Activated naive CD4-positive, alpha-beta T cell treated with anti-CD3 and anti-CD28 coated beads, Interleukin-2, amount 50 U/mL, for 16 hours (primary cell): ENCODE data around the gene CREB5.
"Not testable (repeated sequence)": the region's sequence is repeated elsewhere in the genome, so short reads cannot be mapped to it uniquely, and the experiment has no call there.

Source experiments
- DNase-seq: peaks from one replicate; pipeline ENCODE4 v3.0.0-alpha.2; 2020

The CREB5 gene

DNA sequence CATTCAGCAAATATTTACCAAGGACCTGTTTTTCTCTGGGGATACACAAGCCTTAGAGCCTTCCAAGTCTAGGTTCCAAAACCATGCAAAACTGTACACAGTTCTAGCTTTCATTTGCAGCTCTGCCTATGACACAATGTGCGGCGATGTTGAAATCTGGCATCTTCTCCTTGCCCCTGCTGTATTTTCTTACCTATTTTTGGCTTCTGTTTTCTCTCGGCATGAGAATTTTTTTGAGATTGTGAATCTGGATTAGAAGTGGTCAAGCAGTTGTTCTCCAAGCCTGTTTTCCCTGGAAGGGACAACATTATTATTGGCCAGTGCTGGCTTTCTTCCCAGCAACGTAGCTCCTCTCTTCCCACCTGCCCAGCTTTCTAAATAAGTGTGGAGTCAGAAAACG is 176.3 kb downstream of the CREB5 start:
- no peak for DNase-seq

DNA sequence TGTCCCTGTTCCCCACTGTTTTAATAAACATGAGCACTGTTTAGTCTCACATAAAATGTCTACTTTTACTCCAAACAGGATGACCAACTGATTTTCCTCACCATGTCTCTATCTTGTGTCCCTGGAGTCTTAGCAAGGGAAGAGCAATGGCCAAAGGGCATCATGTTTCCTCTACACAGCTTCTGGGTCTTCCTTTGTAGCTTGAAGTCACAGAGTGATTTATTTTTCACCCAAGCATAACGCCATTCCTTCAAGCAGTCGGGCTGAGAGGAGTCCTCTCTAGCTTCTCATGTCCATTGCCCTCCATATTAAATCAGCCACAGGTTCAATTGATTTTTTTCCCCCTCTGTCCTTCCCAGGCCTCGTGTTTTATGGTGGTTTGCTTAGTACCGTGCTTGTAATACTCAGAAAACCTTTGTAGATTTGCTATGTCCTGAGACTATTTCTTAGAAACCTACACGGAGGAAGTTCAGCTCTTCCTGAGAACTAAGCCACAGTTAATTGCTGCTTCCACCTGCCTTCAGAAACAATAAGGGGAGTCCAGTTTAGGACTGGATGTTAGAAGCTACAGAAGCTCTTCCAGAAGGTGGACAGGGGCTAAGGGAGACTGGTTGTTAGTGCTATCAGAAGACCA is 178.8 kb downstream of the CREB5 start:
- no peak for DNase-seq

DNA sequence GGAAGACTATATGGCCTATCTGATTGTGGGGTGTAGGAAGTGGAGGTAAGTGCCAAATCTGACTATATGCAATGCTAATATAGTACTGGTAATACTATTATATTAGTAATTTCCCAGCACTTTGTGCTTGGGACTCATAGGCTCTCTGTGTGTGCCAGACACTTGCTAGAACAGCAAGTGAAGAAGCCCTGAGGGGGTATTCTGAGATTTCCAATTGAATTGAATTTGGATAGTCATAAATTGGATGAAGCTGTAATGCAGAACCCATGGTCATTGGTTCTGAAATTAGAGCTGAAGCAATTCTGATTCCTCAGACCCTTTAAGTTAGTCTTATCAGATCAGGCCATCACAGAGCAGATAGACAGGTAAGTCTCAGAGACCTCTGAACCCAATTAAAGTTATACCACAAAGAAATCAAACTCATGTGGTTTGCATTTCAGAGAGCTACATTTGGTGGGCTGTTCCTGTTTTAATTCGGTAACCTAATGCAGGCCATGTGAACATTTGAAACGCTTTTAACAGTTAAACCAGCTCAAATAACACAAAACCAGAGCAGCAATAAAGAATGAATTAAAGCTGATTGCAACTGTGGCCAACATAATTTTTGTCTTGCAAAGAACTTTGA is 179.5 kb downstream of the CREB5 start:
- no peak for DNase-seq

DNA sequence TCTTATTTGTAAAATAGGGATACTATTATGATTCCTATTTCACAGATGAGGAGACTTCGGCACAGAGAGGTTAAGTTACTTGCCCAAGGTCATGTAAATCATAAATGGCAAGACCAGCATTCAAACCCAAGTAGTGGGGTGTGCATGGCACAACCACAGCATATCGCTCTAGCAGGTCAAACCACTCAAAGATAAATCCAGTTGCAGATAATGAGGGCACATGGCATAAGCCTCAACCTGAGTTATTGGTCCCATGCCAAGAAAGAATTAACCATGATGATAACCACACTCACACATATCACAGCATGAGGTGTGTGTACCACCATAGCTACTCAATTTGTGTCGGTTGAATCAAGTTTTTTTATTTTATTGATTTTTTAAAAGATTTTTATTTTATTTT is 180.5 kb downstream of the CREB5 start:
- DNase-seq = no peak

DNA sequence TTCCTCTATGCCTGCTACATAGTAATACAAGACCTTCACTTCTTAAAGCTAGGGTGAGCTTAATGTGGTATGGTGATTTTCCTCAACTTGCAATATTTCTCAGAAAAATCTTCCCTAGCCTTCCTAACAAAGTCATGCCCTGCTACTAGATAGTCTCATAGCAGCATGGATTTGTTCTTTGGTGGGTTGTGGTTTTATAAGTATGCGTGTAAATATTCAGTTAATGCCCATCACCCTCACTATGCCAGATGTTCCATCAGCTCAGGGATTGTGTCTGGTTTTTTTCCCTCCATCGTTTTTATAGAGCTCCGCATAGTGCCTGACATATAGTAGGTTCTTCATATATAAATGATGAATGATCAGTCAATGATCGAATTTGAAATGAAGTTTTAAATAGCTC is 182.8 kb downstream of the CREB5 start:
- no peak for DNase-seq

DNA sequence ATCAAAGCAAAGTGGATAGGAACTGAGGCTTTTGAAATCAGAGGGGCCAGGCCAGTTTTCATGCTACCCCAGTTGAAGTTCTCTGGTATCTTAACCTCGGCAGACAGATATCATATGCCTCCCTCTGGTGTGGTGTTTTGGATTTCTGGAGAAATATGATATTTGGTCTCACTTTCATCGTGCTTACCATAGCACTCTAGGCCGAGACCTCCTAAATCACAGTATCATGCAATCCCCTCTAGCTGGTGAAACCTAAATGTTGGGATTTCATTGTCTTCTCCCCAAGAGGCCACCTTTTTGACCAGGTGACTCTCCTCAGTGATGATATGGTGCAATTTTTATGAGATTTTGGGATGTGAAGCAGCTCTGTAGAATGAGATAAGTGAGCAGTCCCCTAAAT is 183.5 kb downstream of the CREB5 start:
- no peak for DNase-seq

DNA sequence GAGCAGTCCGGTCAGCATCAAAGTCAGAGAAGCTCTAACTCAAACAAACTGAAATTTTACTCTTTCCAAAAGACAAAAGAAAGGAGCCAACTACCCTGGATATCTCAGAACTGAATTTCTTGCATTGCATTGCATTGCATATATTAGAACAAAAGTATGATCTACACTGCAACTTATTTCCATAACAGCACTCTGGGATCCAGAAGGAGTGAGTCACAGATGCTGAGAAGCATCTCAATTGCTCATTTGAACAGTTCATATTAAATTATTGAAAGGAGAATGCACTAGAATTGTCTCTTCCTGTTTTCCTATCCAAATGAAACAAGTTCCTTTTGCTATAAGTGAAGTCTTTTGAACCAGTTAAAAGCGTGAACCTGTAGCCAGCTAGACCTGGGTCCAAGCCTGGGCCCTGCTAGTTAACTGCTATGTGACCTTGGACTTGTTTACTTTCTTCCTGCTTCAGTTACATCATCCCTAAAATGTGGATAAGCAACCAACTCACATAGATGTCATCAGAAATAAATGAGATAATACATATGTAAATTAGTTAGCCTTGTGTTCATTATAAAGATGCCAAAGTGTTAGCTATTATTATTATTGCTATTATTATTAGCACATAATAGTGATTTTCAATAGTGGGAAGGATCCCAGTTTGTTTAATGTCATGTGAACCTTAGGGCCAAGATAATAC is 184.1 kb downstream of the CREB5 start:
- DNase-seq = no peak

DNA sequence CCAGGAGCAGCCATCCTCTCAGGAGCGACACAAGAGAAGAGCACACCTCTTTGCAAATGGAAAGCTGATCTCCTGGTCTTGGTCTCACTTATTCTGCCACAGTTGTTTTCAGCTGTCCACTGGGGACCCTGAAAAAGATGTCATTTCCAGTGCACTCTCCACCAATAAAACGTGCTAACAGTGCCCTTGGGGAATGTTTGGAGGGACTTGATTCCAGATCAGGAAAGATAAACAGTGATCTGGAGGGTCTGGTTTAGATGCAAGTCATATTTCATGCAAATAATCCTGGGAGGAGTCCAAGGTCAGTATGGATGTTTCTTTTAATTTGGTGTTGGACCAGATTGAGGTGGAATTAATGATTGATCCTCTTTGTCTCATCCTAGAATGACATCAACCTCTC is 185.0 kb downstream of the CREB5 start:
- DNase-seq = no peak

DNA sequence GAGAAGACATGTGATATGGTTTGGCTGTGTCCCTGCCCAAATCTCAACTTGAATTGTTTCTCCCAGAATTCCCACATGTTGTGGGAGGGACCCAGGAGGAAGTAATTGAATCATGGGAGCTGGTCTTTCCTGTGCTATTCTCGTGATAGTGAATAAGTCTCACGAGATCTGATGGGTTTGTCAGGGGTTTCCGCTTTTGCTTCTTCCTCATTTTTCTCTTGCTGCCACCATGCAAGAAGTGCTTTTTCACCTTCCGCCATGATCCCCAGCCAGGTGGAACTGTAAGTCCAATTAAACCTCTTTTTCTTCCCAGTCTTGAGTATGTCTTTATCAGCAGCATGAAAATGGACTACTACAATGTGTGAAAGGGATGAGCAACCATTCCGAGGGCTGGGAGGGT is 185.7 kb downstream of the CREB5 start:
- not testable (repeated sequence) for DNase-seq

DNA sequence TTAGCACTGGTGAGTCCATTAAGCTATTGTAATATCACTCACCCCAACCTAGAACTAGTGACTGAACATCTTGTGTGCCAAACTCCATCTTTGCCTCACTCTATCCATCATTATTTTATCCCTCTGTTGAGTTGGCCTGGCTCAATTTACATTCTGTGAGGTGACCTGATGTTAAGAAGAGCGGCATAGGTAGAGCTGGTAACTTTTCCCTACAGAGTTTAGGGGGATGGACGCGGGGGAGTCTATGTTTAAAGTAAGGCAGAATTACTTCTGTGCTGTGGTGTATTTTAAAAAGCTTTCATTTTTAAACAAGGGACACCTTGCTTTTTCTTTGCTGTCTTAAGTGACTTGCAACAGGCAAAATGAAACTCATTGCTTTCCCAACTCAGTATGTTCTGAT is 186.3 kb downstream of the CREB5 start:
- DNase-seq = no peak

DNA sequence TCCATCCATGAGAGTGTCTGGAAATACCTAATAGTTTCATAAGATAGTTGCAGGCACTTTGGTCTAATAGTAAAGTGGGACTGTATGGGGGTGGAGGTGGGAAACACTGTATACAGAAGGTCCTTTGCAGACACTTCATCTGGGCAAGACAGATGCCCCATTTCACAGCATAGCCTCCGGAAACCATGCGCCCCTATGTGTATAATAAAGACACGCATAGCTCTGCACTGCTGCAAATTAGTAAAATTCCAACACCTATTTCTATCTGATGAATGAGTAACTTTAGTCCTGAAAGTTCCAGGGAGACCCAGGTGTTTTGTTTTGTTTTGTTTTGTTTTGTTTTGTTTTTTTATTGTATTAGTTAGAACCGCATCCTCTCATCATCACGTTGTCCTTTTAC is 187.1 kb downstream of the CREB5 start:
- DNase-seq = no peak

DNA sequence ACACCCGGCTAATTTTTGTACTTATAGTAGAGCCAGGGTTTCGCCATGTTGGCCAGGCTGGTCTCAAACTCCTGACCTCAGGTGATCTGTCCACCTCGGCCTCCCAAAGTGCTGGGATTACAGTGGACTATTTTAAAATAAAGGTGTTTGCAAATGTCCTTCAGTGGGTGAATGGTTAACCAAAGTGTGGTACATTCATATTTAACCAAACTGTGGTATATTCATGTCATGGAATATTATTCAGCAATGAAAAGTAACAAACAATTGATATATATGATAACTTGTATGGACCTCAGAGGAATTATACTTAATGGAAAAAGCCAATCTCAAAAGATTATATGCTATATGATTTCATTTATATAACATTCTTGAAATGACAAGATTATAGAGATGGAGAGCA is 190.0 kb downstream of the CREB5 start:
- no peak for DNase-seq

DNA sequence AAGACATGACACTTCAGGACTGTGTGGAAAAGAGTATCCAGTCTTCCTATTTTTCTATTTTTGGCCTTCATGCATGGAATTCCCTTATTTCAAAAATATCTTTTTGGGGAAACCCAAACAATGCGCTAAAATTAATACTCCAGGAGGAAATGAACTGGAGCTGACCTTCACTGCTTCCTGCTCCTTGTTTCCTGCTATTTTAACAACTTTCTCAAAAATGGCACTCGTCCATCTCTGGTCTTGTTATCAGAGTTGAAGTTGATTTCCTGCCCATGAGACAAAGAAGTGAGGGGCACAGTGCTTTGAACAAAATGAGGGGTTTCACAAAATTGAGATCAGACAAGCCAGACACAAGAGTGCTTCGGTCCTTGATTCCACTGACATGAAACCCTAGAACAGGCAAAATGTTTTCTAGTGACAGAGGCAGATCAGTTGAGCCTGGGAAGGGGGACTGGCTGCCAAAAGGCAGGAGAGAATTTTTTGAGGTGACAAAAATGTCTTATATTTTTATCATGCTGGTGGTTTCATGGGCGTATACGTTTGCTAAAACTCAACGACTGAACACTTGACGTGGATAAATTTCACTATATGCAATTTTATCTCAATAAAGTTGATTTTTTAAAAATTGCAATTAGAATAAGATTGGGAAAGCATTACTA is 193.2 kb downstream of the CREB5 start:
- DNase-seq = no peak

DNA sequence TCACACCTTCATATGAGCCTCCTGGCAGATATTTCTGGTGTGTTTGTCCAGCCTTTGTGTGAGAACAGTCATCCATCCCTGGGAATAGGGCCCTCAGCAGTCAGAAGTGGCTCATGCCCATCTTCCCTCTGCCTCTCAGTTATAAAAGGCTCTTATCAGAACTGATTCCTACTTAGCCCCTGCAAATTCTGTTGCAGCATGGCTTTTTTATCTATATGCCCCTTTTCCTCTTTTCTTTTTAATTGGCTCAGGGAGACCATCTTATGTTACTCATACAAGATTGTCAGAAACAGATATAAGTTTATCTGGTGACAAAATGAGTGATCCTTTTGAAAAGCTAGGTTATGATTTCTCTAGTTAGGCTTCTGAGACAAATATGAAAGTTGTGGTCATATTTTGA is 194.1 kb downstream of the CREB5 start:
- DNase-seq = no peak

DNA sequence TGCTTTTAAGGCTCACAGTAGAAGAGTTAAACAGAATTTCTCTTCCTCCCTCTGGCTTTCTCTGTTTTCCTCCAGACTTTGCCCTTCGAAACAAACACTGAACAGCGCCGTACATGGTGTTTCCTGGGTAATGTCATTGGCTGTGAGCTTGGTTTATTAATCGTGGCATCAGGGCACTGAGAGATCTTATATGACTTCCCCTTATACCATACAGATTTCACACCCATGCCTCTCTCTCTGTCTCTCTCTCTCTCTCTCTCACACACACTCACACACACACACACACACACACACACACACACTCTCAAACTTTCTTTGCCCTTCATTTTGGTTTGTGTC is 195.5 kb downstream of the CREB5 start:
- no peak for DNase-seq

DNA sequence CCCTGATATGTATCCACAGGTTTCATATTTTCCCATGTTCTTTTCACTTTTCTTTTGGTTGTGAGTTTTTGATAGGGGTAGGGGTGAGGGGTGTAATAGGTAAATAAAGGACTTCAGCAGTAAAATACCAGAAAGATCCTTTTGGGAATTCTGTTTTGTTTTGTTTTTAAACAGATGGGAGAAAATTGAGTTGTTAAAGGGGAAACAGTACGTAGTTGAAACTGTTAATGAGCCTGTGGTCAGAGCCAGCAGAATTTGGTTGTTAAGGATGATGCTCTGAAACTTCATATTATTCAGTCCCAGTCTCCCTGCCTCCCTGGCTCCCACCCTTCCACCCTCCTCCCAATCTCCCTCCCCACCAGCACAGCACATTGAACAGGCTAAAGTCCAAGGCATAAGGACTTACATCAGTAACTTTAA is 195.9 kb downstream of the CREB5 start:
- no peak for DNase-seq

DNA sequence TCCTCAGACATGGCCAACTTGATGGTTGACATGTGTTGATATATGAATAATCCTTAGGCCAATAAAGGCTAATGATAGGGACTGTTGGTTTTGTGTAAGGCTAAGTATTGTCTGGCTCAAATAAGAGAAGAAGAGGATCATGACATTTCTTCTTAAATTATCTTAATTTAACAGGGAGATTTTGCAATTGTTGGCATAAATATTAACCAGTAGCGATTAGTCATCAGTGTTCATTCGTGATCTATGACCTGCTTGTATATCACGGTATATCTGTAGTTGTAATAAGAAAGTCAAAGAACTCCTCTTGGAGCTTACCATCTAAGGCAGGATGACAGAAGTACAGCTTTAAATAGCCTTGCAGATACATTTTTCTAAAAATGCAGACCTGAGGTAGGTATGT is 196.4 kb downstream of the CREB5 start:
- DNase-seq = no peak

DNA sequence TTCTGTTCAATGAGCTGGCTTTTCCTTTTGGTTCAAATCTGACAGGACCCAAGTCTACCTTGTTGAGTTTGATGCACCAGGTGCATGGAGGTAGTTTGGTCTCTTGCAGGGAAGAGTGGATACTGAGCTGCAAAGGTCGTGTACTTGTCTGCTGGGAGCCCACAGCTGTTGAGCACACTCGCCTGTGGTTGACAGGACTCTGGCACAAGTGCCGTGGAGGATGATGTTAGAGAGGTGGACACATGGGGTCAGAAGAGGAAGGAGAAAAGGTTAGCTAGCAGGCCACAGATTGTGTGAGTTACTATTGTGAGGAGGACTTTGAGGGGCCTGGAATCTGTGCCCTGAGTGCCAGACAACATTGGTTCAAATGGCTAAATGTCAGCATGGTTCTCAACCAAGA is 197.3 kb downstream of the CREB5 start:
- DNase-seq = no peak

DNA sequence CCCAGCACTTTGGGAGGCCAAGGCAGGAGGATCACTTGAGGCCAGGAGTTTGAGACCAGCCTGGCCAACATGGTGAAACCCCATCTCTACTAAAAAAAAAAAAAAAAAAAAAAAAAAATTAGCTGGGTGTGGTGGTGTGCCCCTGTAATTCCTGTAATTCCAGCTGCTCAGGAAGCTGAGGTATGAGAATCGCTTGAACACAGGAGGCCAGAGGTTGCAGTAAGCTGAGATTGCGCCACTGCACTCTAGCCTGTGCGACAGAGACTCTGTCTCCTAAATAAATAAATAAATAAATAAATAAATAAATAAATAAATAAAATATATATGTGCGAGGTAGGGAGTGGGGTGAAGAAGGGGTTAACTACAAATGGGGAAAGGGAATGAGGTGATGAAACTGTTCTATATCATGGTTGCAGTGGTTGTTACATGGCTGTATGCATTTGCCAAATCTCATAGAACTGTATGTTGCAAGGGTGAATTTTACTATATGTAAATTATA is 199.1 kb downstream of the CREB5 start:
- not testable (repeated sequence) for DNase-seq

DNA sequence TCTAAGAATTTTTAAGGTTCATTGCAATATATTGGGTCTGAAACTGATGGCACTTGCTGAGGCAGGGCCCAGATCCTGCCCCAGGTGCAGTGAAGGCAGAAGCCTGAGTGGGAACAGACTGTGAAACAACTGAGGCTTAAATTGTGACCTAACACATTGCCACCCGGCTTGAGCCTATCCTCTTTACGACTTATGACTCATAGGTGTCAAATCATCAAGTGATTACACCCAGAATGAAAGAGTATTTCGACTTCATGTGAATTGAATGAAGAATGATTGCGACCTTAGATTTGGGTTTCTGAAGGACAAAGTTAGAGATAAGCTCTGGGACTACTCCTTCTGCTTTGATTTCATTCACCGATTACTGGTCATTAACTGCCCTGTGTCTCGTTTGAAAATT is 200.9 kb downstream of the CREB5 start:
- no peak for DNase-seq

DNA sequence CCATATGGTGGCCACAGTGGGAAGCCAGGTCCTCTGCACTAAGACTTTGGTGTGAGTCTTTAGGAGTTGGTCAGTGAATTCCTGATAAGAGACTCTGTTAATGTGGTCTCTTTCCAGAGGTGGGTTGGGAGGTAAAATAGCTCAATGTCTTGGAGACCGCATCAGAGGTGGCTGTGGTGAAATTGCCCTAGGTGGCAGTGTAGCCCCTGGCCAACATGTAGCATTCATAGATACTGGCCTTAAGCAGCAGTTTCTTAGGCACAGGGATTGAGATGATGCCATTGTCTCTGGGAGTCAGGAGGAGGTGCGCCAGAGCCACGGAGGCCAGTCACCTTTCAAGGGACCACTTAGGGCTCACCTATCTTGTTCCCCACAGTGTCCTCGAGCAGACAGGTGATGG is 202.8 kb downstream of the CREB5 start:
- no peak for DNase-seq

DNA sequence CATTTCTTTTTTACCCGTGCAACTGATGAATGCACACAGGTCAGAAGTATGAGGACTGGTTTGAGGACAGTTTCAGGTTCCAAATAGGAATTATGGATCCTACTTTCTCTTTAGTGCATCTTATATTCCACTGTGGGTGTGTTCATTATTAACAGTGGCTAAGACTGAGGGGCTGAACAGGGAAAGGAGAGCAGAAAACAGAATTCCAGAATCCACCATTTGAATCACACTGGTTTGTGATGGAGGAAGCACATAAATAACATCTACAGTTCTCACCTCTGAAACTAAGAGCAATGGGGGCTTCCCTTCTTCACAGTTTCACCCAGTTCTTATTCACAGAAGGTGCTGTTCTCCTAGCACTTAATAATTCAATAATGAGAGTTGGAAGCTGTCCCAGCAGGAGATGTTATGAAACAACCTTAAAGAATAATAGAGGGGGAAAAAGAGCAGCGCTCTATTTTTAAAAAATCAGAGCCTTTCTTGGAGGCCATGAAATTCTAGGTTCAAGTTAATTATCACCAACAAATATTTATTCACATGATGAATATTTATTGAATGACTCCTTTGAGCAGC is 205.1 kb downstream of the CREB5 start:
- DNase-seq = no peak

DNA sequence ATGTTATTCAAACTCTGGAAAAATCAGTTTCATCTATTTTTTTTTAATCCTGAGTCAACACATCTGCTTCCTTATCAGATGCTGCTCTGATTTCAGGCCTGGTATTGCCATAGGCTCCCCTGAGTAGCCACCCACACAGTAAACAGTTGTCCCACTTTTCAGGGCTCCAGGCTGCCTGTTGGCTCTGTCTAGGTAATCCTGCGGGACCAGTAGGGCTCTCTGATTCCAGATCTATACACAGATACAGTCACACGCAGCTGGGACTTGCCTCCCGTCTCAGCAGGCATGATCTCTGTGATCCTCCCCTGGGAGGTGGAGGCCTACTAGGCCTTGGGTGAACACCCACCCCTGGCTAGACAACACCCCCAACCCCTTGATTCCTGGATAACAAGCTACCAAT is 206.1 kb downstream of the CREB5 start:
- no peak for DNase-seq

DNA sequence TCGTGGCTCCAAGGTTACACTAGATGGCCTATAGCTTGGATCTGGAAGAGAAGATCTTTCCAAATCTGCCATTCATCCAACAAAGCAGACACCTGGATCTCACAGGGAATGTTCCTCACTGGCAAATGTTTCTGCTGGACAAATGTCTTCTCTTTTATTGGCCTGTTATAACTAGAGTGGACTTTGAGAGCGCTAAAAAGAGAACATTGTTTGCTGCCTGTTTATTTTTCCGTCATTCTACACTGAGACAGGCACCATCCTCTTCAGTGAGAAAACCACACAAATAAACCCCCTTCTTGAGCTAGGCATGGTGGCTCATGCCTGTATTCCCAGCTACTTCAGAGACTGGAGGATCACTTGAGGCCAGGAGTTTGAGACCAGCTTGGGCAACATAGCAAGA is 206.9 kb downstream of the CREB5 start:
- no peak for DNase-seq
